Caco-2 (cell line): ENCODE data around the gene DYNC1H1. TPM values are rescaled to one million over a fixed set of nuclear protein-coding genes. Genes with fewer than 3 reads are reported as not detected.

Experiments used
- BruUV-seq: library from RNA; stranded (reverse); fragments of 400-500 nt; replicated peaks from 2 replicates; lab custom pipeline; 2021; lab: Mats Ljungman, UMichigan
- CTCF ChIA-PET: fragments of 300-600 bp; sonication (Branson Sonifier 250); formaldehyde crosslinking; loops from one replicate; lab custom pipeline; 2022; ENCODE audit warnings: antibody characterized with exemption; lab: Charles Lee
- POLR2A ChIA-PET: fragments of 300-600 bp; sonication (Branson Sonifier 250); formaldehyde crosslinking; loops from one replicate; lab custom pipeline; 2022; ENCODE audit warnings: antibody characterized with exemption; lab: Charles Lee
- DNase-seq, 2 experiments: peaks; one replicate each; pipeline versions ENCODE4 v3.0.0 to v3.0.0-alpha.2; 2020 to 2022
- H3K27me3 ChIP-seq: replicated peaks from 2 replicates; pipeline ENCODE4 v1.6.0; 2011; ENCODE audit warnings: low read length; ENCODE audit not compliant: control insufficient read depth, insufficient read depth
- H3K36me3 ChIP-seq: 2 replicates; pipeline ENCODE4 v1.5.1; 2011; ENCODE audit warnings: low read length; ENCODE audit not compliant: control insufficient read depth, insufficient read depth
- H3K4me1 ChIP-seq: fragments of 250-450 bp; sonication (Bioruptor Pico); 2 replicates; pipeline ENCODE4 v1.5.1; 2020; ENCODE audit warnings: mild to moderate bottlenecking
- H3K4me3 ChIP-seq: 2 replicates; pipeline ENCODE4 v1.5.1; 2011; ENCODE audit warnings: low read depth, mild to moderate bottlenecking, control low read depth, low read length
- H3K9me3 ChIP-seq: fragments of 250-450 bp; sonication (Bioruptor Pico); 2 replicates; pipeline ENCODE4 v1.5.1; 2020; ENCODE audit warnings: mild to moderate bottlenecking, moderate library complexity
- H3K27ac Mint-ChIP-seq: one replicate; pipeline ENCODE4 v1.8.0; 2022; ENCODE audit warnings: mixed read lengths; ENCODE audit not compliant: unreplicated experiment
- H3K27me3 Mint-ChIP-seq: one replicate; pipeline ENCODE4 v1.8.0; 2022; ENCODE audit warnings: mixed read lengths; ENCODE audit not compliant: insufficient read depth, unreplicated experiment
- H3K36me3 Mint-ChIP-seq: one replicate; pipeline ENCODE4 v1.8.0; 2022; ENCODE audit warnings: mild to moderate bottlenecking, mixed read lengths; ENCODE audit not compliant: insufficient read depth, unreplicated experiment
- H3K4me1 Mint-ChIP-seq: one replicate; pipeline ENCODE4 v1.8.0; 2022; ENCODE audit warnings: low read depth, mixed read lengths; ENCODE audit not compliant: unreplicated experiment
- H3K4me3 Mint-ChIP-seq: one replicate; pipeline ENCODE4 v1.8.0; 2022; ENCODE audit warnings: mild to moderate bottlenecking, moderate library complexity, mixed read lengths; ENCODE audit not compliant: unreplicated experiment
- H3K9me3 Mint-ChIP-seq: one replicate; pipeline ENCODE4 v1.8.0; 2022; ENCODE audit warnings: mixed read lengths; ENCODE audit not compliant: unreplicated experiment
- CTCF ChIP-seq, 2 experiments: fragments of 200-600 bp in 1 of 2; IDR thresholded peaks; 1 replicate in 1 of 2; 2 replicates in 1 of 2; pipeline versions ENCODE4 v1.5.1 to v1.8.0; 2011 to 2022; ENCODE audit warnings: antibody characterized with exemption in 1 of 2, control low read depth in 1 of 2, inconsistent platforms in 1 of 2, low read depth in 1 of 2, low read length in 1 of 2, mild to moderate bottlenecking in 1 of 2, moderate library complexity in 1 of 2; ENCODE audit not compliant: insufficient read depth in 1 of 2, severe bottlenecking in 1 of 2, unreplicated experiment in 1 of 2
- intact Hi-C: fragments of 100-400 bp; cut with micrococcal nuclease; formaldehyde crosslinking; loops from one replicate; pipeline ENCODE4 v1.10.0; 2022; ENCODE audit not compliant: unreplicated experiment
- total RNA-seq: library from RNA; stranded (reverse); gene quantifications from 2 replicates; pipeline ENCODE4 v1.2.3, GENCODE V29; 2022

The DYNC1H1 gene
- total RNA-seq, 1 experiment from 2014 or later: 351 TPM

- no peaks in the 10 kb centered on the region for H3K27me3 ChIP-seq
- H3K4me1 Mint-ChIP-seq: peaks cover 9% of the 10 kb centered on the region
- H3K4me3 Mint-ChIP-seq: no peak overlapping the region
- H3K27me3 Mint-ChIP-seq: no peaks in the 10 kb centered on the region
- no peak overlapping the region for H3K4me3 ChIP-seq
- H3K36me3 Mint-ChIP-seq: peaks cover 14% of the 10 kb centered on the region
- H3K9me3 Mint-ChIP-seq: no peaks in the 10 kb centered on the region
- no peak overlapping the region for H3K27ac Mint-ChIP-seq
- CTCF ChIA-PET: no interaction called here
- H3K4me1 ChIP-seq: peaks cover 21% of the 10 kb centered on the region
- intact Hi-C loops: loop anchor here (5.0 to 10.0 kb wide), 3 partner anchors 82 to 354 kb away; partner anchors contain the start of gene ZNF839
- H3K36me3 ChIP-seq: no peaks in the 10 kb centered on the region
- no TSS peak for BruUV-seq
- no peak for TF ChIP-seq CTCF (IDR thresholded peaks at IDR 0.05; ENCODE audit: insufficient read depth in 1 of 2, low read depth in 1 of 2, low read length in 1 of 2, severe bottlenecking in 1 of 2, unreplicated experiment in 1 of 2)
- DNase-seq: no peak
- no peaks in the 10 kb centered on the region for H3K9me3 ChIP-seq
- POLR2A ChIA-PET: no interaction called here
Observed at GRCh38 chr14:101963052-101963451, 1.3 kb upstream of the DYNC1H1 start.

- Histone ChIP-seq H3K9me3 (no peaks in the 10 kb centered on the region), H3K4me1 (peaks cover 21% of the 10 kb centered on the region), H3K36me3 (no peaks in the 10 kb centered on the region), H3K27me3 (no peaks in the 10 kb centered on the region), H3K4me3 (no peak overlapping the region; the same call in 1 of the 2 replicates)
- CTCF ChIA-PET: no interaction called here
- Mint-ChIP-seq H3K4me3 (peak overlapping the region; percentile 79), H3K9me3 (no peaks in the 10 kb centered on the region), H3K27me3 (no peaks in the 10 kb centered on the region), H3K36me3 (peaks cover 18% of the 10 kb centered on the region), H3K27ac (peak overlapping the region; percentile 42), H3K4me1 (peaks cover 12% of the 10 kb centered on the region)
- POLR2A ChIA-PET: no interaction called here
- peak in 1 of 2 experiments; percentile 18 for DNase-seq
- no peak for TF ChIP-seq CTCF (IDR thresholded peaks at IDR 0.05; ENCODE audit: insufficient read depth in 1 of 2, low read depth in 1 of 2, low read length in 1 of 2, severe bottlenecking in 1 of 2, unreplicated experiment in 1 of 2)
- no TSS peak for BruUV-seq
- intact Hi-C loops: loop anchor here (1.0 to 10.0 kb wide), 5 partner anchors 9 to 354 kb away; partner anchors contain the start of gene ZNF839
Observed at GRCh38 chr14:101963656-101964296, 597 bp upstream of the DYNC1H1 start.

GRCh38 chr14:101965181-101965544, 790 bp downstream of the DYNC1H1 start:
- POLR2A ChIA-PET: interaction anchor here (0.7 kb wide), 1 partner anchor 98 kb away, joined by 4 read pairs; no protein-coding TSS in a partner anchor
- DNase-seq: peak; percentile 51 to 64
- peak overlapping the region; percentile 79 for H3K4me3 Mint-ChIP-seq
- TF ChIP-seq CTCF (IDR thresholded peaks at IDR 0.05; ENCODE audit: insufficient read depth in 1 of 2, low read depth in 1 of 2, low read length in 1 of 2, severe bottlenecking in 1 of 2, unreplicated experiment in 1 of 2): no peak
- H3K4me1 Mint-ChIP-seq: peaks cover 12% of the 10 kb centered on the region
- H3K36me3 ChIP-seq: no peaks in the 10 kb centered on the region
- no TSS peak for BruUV-seq
- peaks cover 27% of the 10 kb centered on the region for H3K36me3 Mint-ChIP-seq
- H3K9me3 Mint-ChIP-seq: no peaks in the 10 kb centered on the region
- H3K27me3 Mint-ChIP-seq: no peaks in the 10 kb centered on the region
- no peak overlapping the region for H3K27ac Mint-ChIP-seq
- peak overlapping the region; percentile 84 for H3K4me3 ChIP-seq
- H3K27me3 ChIP-seq: no peaks in the 10 kb centered on the region
- intact Hi-C loops: loop anchor here (10.0 kb wide), 1 partner anchor 80 kb away; no protein-coding TSS in a partner anchor
- H3K9me3 ChIP-seq: no peaks in the 10 kb centered on the region
- CTCF ChIA-PET: no interaction called here
- H3K4me1 ChIP-seq: peaks cover 21% of the 10 kb centered on the region
